Measurements from ENCODE around the gene ASIC3.

ASIC3 gene

DNA sequence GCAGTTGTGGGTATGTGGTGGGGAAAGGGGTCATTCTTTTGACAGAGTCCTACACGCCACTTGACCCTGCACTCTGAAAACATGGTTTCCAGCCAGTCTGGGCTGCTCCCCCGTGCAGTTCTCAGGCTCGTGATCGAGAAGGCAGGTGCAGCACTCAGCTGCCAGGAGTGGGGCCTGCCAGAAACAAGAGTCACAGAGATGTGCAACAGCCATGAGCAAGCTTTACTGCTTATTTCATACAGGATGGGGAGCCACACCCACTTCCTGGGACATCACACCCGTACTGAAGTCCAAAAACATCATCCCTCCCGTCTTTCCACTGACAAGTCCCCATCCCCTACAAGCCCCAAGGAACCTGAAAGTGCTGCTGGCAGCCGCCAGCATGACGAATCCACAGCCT is 33.4 kb upstream of the ASIC3 start:
- Histone ChIP-seq H3K9ac (ENCODE audit: low read depth, low read length) (no peak overlapping the region), H3K4me1 (ENCODE audit: insufficient read depth, low read length) (peaks cover 20% of the 10 kb centered on the region), H3K4me3 (ENCODE audit: low read length) (no peak overlapping the region), H3K27me3 (ENCODE audit: insufficient read depth, low read length) (peaks cover 41% of the 10 kb centered on the region), H3K36me3 (ENCODE audit: insufficient read depth, low read length) (no peaks in the 10 kb centered on the region), H3K9me3 (ENCODE audit: insufficient read depth, low read depth, low read length) (no peaks in the 10 kb centered on the region), H3K27ac (ENCODE audit: low read depth, low read length) (no peak overlapping the region)
- 88% methylated on average over 8 of the region's 8 CpGs for WGBS

- Histone ChIP-seq H3K9me3 (ENCODE audit: insufficient read depth, low read depth, low read length) (no peaks in the 10 kb centered on the region), H3K4me3 (ENCODE audit: low read length) (no peak overlapping the region), H3K9ac (ENCODE audit: low read depth, low read length) (no peak overlapping the region), H3K4me1 (ENCODE audit: insufficient read depth, low read length) (peaks cover 21% of the 10 kb centered on the region), H3K27ac (ENCODE audit: low read depth, low read length) (no peak overlapping the region), H3K27me3 (ENCODE audit: insufficient read depth, low read length) (peaks cover 48% of the 10 kb centered on the region), H3K36me3 (ENCODE audit: insufficient read depth, low read length) (no peaks in the 10 kb centered on the region)
- 94% methylated on average over 5 of the region's 5 CpGs for WGBS
Observed at GRCh38 chr7:151015967-151016366, 32.4 kb upstream of the ASIC3 start.

DNA sequence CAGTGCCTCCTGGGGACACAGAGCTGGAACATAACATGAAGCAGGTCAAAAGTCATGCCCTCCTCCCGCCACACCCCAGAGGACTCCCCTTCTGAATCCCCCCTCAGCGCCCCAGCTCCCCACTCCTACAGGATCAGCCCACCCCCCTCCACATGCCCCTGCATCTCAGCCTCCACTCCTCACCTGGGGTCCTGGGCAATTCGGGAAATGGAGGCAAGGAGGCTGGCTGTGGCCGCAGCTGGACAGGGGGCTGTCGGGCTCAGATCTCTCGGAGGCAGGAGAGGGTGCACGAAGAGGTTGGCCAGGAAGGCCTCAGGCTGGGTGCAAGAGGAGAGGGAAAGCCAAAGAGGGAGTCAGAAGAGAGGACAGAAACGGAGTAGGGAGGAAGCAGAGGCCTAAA is 31.8 kb upstream of the ASIC3 start:
- H3K27ac ChIP-seq (ENCODE audit: low read depth, low read length): no peak overlapping the region
- no peak overlapping the region for H3K9ac ChIP-seq (ENCODE audit: low read depth, low read length)
- H3K36me3 ChIP-seq (ENCODE audit: insufficient read depth, low read length): no peaks in the 10 kb centered on the region
- no peaks in the 10 kb centered on the region for H3K9me3 ChIP-seq (ENCODE audit: insufficient read depth, low read depth, low read length)
- WGBS: 85% methylated on average over 8 of the region's 8 CpGs
- H3K27me3 ChIP-seq (ENCODE audit: insufficient read depth, low read length): peaks cover 48% of the 10 kb centered on the region
- H3K4me1 ChIP-seq (ENCODE audit: insufficient read depth, low read length): peaks cover 22% of the 10 kb centered on the region
- no peak overlapping the region for H3K4me3 ChIP-seq (ENCODE audit: low read length)

- WGBS: 87% methylated on average over 15 of the region's 15 CpGs
- H3K9me3 ChIP-seq (ENCODE audit: insufficient read depth, low read depth, low read length): no peaks in the 10 kb centered on the region
- H3K4me1 ChIP-seq (ENCODE audit: insufficient read depth, low read length): peaks cover 22% of the 10 kb centered on the region
- no peaks in the 10 kb centered on the region for H3K36me3 ChIP-seq (ENCODE audit: insufficient read depth, low read length)
- H3K27me3 ChIP-seq (ENCODE audit: insufficient read depth, low read length): peaks cover 48% of the 10 kb centered on the region
- no peak overlapping the region for H3K27ac ChIP-seq (ENCODE audit: low read depth, low read length)
- H3K9ac ChIP-seq (ENCODE audit: low read depth, low read length): no peak overlapping the region
- H3K4me3 ChIP-seq (ENCODE audit: low read length): no peak overlapping the region
Observed at GRCh38 chr7:151016942-151017341, 31.4 kb upstream of the ASIC3 start.

DNA sequence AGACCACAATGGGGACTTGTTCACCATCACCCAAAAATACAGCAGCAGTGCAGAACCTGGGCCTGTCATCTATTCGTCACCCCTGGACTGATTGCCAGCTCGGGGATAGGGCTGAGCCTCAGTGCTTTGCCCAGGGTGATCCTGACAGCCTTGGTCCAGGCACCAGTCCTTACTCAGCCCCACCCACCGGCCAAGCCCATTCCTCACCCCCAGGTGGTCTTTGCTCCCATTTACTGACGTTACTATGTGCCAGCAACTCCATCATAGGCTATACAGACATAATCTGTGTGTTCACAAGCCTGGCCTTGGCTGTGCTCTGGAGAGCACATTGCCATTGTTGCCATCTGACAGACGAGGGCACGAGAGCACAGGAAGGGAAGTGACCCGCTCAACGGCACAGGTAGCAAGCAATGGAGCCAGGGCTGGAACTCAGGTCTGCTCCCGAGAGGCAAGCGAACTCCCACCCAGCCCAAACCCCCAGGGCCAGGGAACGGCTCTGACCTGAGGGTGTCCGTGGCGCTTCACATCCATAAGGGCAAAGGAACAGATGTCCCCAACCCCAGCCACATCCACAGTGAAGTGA is 30.9 kb upstream of the ASIC3 start:
- peak overlapping the region; percentile 33 for H3K4me3 ChIP-seq (ENCODE audit: low read length)
- no peak overlapping the region for H3K9ac ChIP-seq (ENCODE audit: low read depth, low read length)
- H3K9me3 ChIP-seq (ENCODE audit: insufficient read depth, low read depth, low read length): no peaks in the 10 kb centered on the region
- H3K27me3 ChIP-seq (ENCODE audit: insufficient read depth, low read length): peaks cover 48% of the 10 kb centered on the region
- H3K27ac ChIP-seq (ENCODE audit: low read depth, low read length): no peak overlapping the region
- WGBS: 75% methylated on average over 13 of the region's 13 CpGs
- peaks cover 19% of the 10 kb centered on the region for H3K4me1 ChIP-seq (ENCODE audit: insufficient read depth, low read length)
- no peaks in the 10 kb centered on the region for H3K36me3 ChIP-seq (ENCODE audit: insufficient read depth, low read length)

DNA sequence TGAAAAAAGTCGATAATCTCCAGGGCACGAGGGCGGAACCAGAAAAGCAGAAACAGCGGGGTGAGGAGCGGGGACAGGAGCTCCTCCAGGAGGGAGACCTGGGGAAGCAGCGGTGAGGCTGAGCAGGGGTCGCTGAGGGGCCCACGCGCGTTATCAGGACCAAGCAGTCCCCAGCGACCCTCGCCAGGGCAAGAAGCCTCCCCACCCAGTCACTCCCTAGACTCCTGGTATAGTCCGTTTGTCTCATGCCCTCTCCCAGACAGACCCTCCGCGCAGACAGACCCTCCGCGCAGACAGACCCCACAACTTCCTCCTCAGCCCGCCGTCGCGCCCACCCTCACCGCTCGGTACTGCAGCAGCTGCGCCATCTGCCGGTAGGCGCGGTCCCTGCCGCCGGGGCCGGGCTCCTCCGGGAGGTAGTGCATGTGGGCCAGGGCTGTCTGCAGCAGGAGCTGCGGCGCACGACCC is 30.3 kb upstream of the ASIC3 start:
- H3K36me3 ChIP-seq (ENCODE audit: insufficient read depth, low read length): no peaks in the 10 kb centered on the region
- H3K9ac ChIP-seq (ENCODE audit: low read depth, low read length): 0 out of 2 replicates have a peak overlapping the region, but pooled peaks have one; percentile 35
- 11% methylated on average over 34 of the region's 34 CpGs for WGBS
- peaks cover 48% of the 10 kb centered on the region for H3K27me3 ChIP-seq (ENCODE audit: insufficient read depth, low read length)
- no peaks in the 10 kb centered on the region for H3K9me3 ChIP-seq (ENCODE audit: insufficient read depth, low read depth, low read length)
- H3K27ac ChIP-seq (ENCODE audit: low read depth, low read length): no peak overlapping the region
- H3K4me1 ChIP-seq (ENCODE audit: insufficient read depth, low read length): peaks cover 15% of the 10 kb centered on the region
- peak overlapping the region; percentile 33 for H3K4me3 ChIP-seq (ENCODE audit: low read length)

DNA sequence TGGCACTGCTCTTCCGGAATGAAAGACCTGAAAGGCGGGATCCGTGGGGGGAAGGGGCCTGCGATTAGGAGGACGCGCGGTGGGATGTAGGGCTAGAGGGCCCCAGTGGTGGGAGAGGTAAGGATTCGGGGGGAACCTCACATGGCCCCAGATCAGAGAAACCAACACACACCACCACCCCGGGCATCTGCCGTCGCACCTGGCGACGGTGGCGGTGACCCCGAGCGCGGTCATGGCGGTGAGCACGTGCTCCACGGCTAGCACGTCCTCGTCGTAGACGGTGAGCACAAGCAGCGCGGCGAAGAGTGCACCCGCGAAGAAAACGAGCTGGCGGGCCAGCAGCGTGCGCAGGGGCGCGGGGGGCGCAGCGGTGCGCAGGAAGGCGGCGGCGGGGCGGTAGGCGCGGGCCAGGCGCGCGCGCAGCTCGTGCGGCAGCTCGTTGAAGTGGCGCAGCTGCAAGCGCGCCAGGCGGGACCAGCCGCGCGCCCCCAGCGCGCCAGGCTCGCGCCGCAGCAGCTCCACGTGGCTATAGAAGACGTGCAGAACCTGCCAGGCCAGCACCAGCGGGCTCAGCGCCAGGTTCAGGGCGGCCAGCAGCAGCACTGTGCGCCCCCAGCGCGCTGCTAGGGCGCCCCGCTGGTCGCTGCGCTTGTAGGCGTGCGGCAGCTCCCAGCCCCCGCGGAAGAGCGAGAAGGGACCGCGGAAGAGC is 29.8 kb upstream of the ASIC3 start:
- Histone ChIP-seq H3K4me1 (ENCODE audit: insufficient read depth, low read length) (peaks cover 13% of the 10 kb centered on the region), H3K9me3 (ENCODE audit: insufficient read depth, low read depth, low read length) (no peaks in the 10 kb centered on the region), H3K4me3 (ENCODE audit: low read length) (peak overlapping the region; percentile 33), H3K36me3 (ENCODE audit: insufficient read depth, low read length) (no peaks in the 10 kb centered on the region), H3K9ac (ENCODE audit: low read depth, low read length) (peak overlapping the region; percentile 35; the same call in 1 of the 2 replicates), H3K27me3 (ENCODE audit: insufficient read depth, low read length) (peaks cover 45% of the 10 kb centered on the region), H3K27ac (ENCODE audit: low read depth, low read length) (no peak overlapping the region)
- 2% methylated on average over 81 of the region's 82 CpGs for WGBS

GRCh38 chr7:151019130-151019447 is 29.2 kb upstream of the ASIC3 start:
- Histone ChIP-seq H3K4me1 (ENCODE audit: insufficient read depth, low read length) (peaks cover 13% of the 10 kb centered on the region), H3K9me3 (ENCODE audit: insufficient read depth, low read depth, low read length) (no peaks in the 10 kb centered on the region), H3K36me3 (ENCODE audit: insufficient read depth, low read length) (no peaks in the 10 kb centered on the region), H3K9ac (ENCODE audit: low read depth, low read length) (peak overlapping the region; percentile 35; the same call in 1 of the 2 replicates), H3K27ac (ENCODE audit: low read depth, low read length) (no peak overlapping the region), H3K4me3 (ENCODE audit: low read length) (peak overlapping the region; percentile 33), H3K27me3 (ENCODE audit: insufficient read depth, low read length) (peaks cover 45% of the 10 kb centered on the region)
- 52% methylated on average over 20 of the region's 20 CpGs for whole genome bisulfite sequencing

DNA sequence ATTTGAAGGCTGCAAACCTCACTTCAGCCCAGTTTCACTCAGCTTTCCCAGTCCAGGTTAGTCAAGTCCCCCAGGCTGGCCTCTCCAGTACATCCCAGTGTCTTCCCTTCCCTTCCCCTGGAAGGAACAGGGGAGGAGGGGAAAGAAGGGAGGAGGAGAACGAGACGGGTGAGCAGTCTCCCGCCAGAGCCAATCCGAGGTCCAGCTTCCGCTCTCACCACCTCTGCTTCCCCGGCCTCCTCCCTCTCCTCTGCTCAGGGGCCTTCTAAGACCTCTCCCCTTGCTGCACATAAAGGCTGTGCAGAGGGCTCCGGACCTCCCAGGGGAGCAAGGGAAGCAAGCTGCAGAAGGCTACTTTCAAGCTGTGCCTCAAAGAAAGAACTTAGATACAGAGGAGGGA is 28.1 kb upstream of the ASIC3 start:
- peak overlapping the region; percentile 35; the same call in 1 of the 2 replicates for H3K9ac ChIP-seq (ENCODE audit: low read depth, low read length)

GRCh38 chr7:151023232-151023631 is 25.1 kb upstream of the ASIC3 start:
- no peak overlapping the region for H3K9ac ChIP-seq (ENCODE audit: low read depth, low read length)
- H3K9me3 ChIP-seq (ENCODE audit: insufficient read depth, low read depth, low read length): no peaks in the 10 kb centered on the region
- no peak overlapping the region for H3K27ac ChIP-seq (ENCODE audit: low read depth, low read length)
- no peak overlapping the region for H3K4me3 ChIP-seq (ENCODE audit: low read length)
- 94% methylated on average over 10 of the region's 10 CpGs for WGBS
- H3K36me3 ChIP-seq (ENCODE audit: insufficient read depth, low read length): no peaks in the 10 kb centered on the region
- H3K27me3 ChIP-seq (ENCODE audit: insufficient read depth, low read length): peaks cover 24% of the 10 kb centered on the region
- H3K4me1 ChIP-seq (ENCODE audit: insufficient read depth, low read length): peaks cover 27% of the 10 kb centered on the region

More for the DNA sequence above, 28.1 kb upstream of the ASIC3 start:
- Histone ChIP-seq H3K9me3 (ENCODE audit: insufficient read depth, low read depth, low read length) (no peaks in the 10 kb centered on the region), H3K4me3 (ENCODE audit: low read length) (no peak overlapping the region; the same call in 1 of the 2 replicates), H3K27me3 (ENCODE audit: insufficient read depth, low read length) (peaks cover 45% of the 10 kb centered on the region), H3K36me3 (ENCODE audit: insufficient read depth, low read length) (no peaks in the 10 kb centered on the region), H3K4me1 (ENCODE audit: insufficient read depth, low read length) (peaks cover 13% of the 10 kb centered on the region), H3K27ac (ENCODE audit: low read depth, low read length) (no peak overlapping the region)
- WGBS: 37% methylated on average over 6 of the region's 7 CpGs

- Histone ChIP-seq H3K9me3 (ENCODE audit: insufficient read depth, low read depth, low read length) (no peaks in the 10 kb centered on the region), H3K27me3 (ENCODE audit: insufficient read depth, low read length) (peaks cover 11% of the 10 kb centered on the region), H3K4me1 (ENCODE audit: insufficient read depth, low read length) (peaks cover 31% of the 10 kb centered on the region), H3K36me3 (ENCODE audit: insufficient read depth, low read length) (no peaks in the 10 kb centered on the region), H3K4me3 (ENCODE audit: low read length) (no peak within 1 kb of the TSS), H3K27ac (ENCODE audit: low read depth, low read length) (no peak within 1 kb of the TSS), H3K9ac (ENCODE audit: low read depth, low read length) (no peak within 1 kb of the TSS)
- WGBS: 74% methylated on average over 4 of the region's 4 CpGs
Observed at GRCh38 chr7:151024435-151025056, 23.8 kb upstream of the ASIC3 start, which contains the start of gene ATG9B. ATG9B (minus strand) TSS chr7:151024494; CDS start chr7:151024423, 71 bp downstream.
